ENCODE results near the gene POLR2E. TPM values are rescaled to one million over a fixed set of nuclear protein-coding genes. Genes with fewer than 3 reads are reported as not detected.

Gene POLR2E
- total RNA-seq, 1 donor = 70.2 TPM

GRCh38 chr19:1111641-1112267 lies 16.6 kb upstream of the POLR2E start:
- Histone ChIP-seq H3K79me2 (ENCODE audit: insufficient read depth, low read length) (peaks cover 10% of the 10 kb centered on the region), H3K27ac (ENCODE audit: low read depth, low read length) (no peak overlapping the region), H3K4me2 (ENCODE audit: insufficient read depth, low read length) (no peak overlapping the region), H3K4me3 (ENCODE audit: insufficient read depth, low read length) (no peak overlapping the region), H3K27me3 (ENCODE audit: insufficient read depth, low read length) (no peaks in the 10 kb centered on the region), H3K36me3 (ENCODE audit: insufficient read depth, low read length) (peaks cover 58% of the 10 kb centered on the region), H4K20me1 (ENCODE audit: insufficient read depth, low read length) (peaks cover 45% of the 10 kb centered on the region), H3K9me3 (ENCODE audit: low read depth, low read length) (no peaks in the 10 kb centered on the region), H2AFZ (ENCODE audit: low read length) (no peak overlapping the region), H3K4me1 (ENCODE audit: insufficient read depth, low read length) (peaks cover 5% of the 10 kb centered on the region)
- TF ChIP-seq, protein P1, sequence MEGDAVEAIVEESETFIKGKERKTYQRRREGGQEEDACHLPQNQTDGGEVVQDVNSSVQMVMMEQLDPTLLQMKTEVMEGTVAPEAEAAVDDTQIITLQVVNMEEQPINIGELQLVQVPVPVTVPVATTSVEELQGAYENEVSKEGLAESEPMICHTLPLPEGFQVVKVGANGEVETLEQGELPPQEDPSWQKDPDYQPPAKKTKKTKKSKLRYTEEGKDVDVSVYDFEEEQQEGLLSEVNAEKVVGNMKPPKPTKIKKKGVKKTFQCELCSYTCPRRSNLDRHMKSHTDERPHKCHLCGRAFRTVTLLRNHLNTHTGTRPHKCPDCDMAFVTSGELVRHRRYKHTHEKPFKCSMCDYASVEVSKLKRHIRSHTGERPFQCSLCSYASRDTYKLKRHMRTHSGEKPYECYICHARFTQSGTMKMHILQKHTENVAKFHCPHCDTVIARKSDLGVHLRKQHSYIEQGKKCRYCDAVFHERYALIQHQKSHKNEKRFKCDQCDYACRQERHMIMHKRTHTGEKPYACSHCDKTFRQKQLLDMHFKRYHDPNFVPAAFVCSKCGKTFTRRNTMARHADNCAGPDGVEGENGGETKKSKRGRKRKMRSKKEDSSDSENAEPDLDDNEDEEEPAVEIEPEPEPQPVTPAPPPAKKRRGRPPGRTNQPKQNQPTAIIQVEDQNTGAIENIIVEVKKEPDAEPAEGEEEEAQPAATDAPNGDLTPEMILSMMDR (IDR thresholded peaks at IDR 0.05; ENCODE audit: extremely low read depth, low read depth, low read length) = no peak
- DNase-seq (ENCODE audit: insufficient read length, low spot score, missing footprints) = peak; percentile 93

DNA sequence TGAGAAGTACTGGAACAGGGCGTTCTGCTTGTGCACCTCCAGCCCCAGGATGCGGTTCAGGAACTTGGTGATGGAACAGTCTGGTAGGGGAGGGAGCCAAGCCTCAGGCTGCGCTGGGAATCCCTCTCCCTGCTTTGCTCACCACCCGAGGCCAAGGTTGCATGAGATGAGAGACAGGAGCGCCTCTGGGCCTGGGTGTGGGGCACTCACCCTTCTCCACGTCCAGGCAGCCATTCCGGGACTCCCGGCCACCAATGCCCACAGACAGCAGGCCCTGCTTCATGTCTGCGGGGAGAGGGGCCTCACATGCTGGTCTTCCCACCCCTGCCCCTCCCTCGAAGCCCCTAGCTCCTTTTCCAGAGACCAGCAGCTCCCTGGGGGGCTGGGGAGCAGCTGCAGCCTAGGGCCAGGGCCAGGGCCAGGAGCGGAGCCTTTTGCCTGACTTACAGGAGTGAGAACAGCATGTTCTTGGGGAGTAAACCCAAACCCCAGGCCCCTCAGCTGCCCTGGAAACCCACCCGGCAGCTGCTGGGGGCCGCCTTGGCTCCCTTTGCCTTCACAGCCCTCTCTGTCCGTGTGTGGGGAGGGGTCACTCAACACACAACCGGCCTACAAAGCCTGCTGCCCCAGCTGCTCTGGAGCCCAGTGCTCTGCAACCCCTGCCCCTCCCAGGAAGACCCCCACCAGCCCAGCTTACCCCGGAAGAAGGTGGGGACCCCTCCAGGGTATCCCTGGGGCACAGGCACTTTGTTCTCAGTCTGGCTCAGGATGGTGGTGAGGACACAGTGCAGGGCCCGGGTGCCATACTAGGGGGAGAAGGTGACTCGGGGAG lies 15.8 kb upstream of the POLR2E start:
- peak; percentile 92 for DNase-seq (ENCODE audit: insufficient read length, low spot score, missing footprints)
- TF ChIP-seq, protein P1 (IDR thresholded peaks at IDR 0.05; ENCODE audit: extremely low read depth, low read depth, low read length) = no peak
- H3K36me3 ChIP-seq (ENCODE audit: insufficient read depth, low read length) = peaks cover 57% of the 10 kb centered on the region

DNA sequence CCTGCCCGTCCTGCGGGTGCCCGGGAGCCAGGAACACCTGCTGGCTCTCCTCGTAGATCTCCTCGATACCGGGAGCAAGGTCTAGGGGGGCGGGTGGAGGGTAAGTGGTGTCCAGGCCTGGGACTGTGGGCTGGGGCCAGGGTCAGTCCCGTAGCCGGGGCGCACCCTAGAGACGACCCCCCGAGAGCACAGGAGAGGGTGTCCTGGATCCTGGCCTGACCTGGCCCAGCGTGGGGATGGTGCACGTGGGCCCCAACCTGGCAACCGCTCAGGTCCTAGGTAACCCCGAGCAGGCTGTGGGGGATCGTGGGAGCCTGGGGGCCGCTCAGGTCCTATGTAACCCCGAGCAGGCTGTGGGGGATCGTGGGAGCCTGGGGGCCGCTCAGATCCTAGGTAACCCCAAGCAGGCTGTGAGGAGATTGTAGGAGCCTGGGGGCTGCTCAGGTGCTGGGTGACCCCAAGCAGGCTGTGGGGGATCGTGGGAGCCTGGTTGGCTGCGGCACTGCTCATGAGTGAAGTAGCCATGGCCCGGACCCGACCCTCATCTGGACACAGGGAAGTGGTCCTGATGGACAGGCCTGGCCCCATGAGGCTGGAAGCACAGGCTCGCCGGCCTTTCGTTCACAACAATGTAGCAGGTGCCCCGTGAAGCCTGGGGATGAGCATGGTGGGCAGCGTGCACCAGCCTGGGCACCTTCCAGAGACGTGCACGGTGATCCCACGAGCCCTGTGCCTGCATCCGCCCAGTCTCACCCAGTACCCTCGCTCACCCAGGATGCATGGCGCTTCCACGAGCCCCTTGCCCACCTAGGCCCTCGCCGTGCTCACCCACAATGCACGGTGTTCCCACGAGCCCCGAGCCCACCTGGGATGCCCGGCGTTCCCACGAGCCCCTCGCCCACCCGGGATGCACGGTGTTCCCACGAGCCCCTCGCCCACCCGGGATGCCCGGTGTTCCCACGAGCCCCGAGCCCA lies 14.8 kb upstream of the POLR2E start:
- no peak overlapping the region for H3K27ac ChIP-seq (ENCODE audit: low read depth, low read length)
- no peak overlapping the region for H3K4me2 ChIP-seq (ENCODE audit: insufficient read depth, low read length)
- no peaks in the 10 kb centered on the region for H3K27me3 ChIP-seq (ENCODE audit: insufficient read depth, low read length)
- H3K4me1 ChIP-seq (ENCODE audit: insufficient read depth, low read length) = peaks cover 10% of the 10 kb centered on the region
- H3K36me3 ChIP-seq (ENCODE audit: insufficient read depth, low read length) = peaks cover 58% of the 10 kb centered on the region
- peaks cover 10% of the 10 kb centered on the region for H3K79me2 ChIP-seq (ENCODE audit: insufficient read depth, low read length)
- no peak overlapping the region for H3K4me3 ChIP-seq (ENCODE audit: insufficient read depth, low read length)
- TF ChIP-seq, protein P1 (IDR thresholded peaks at IDR 0.05; ENCODE audit: extremely low read depth, low read depth, low read length) = no peak
- H2AFZ ChIP-seq (ENCODE audit: low read length) = no peak overlapping the region
- peaks cover 53% of the 10 kb centered on the region for H4K20me1 ChIP-seq (ENCODE audit: insufficient read depth, low read length)
- DNase-seq (ENCODE audit: insufficient read length, low spot score, missing footprints) = no peak
- H3K9me3 ChIP-seq (ENCODE audit: low read depth, low read length) = no peaks in the 10 kb centered on the region

More for the DNA sequence above, 15.8 kb upstream of the POLR2E start:
- no peaks in the 10 kb centered on the region for H3K9me3 ChIP-seq (ENCODE audit: low read depth, low read length)
- no peak overlapping the region for H3K27ac ChIP-seq (ENCODE audit: low read depth, low read length)
- H3K4me1 ChIP-seq (ENCODE audit: insufficient read depth, low read length) = peaks cover 5% of the 10 kb centered on the region
- no peak overlapping the region for H3K4me3 ChIP-seq (ENCODE audit: insufficient read depth, low read length)
- H3K79me2 ChIP-seq (ENCODE audit: insufficient read depth, low read length) = peaks cover 10% of the 10 kb centered on the region
- no peaks in the 10 kb centered on the region for H3K27me3 ChIP-seq (ENCODE audit: insufficient read depth, low read length)
- H2AFZ ChIP-seq (ENCODE audit: low read length) = no peak overlapping the region
- no peak overlapping the region for H3K4me2 ChIP-seq (ENCODE audit: insufficient read depth, low read length)
- peaks cover 47% of the 10 kb centered on the region for H4K20me1 ChIP-seq (ENCODE audit: insufficient read depth, low read length)

Measured in osteoblast (primary cell).